Lower leg skin (tissue), 3 donors: Measurements from ENCODE around the gene ACOT12.

ENCODE experiments used
- POLR2A ChIP-seq, 2 donors: fragments of 450-650 bp; IDR thresholded peaks; one replicate each; pipeline ENCODE4 v1.6.1; 2016 to 2017; ENCODE audit warnings: antibody characterized with exemption in 2 of 2, mild to moderate bottlenecking in 1 of 2, moderate library complexity in 1 of 2
- TF ChIP-seq, protein P1 (sequence below), 3 donors: fragments of 450-650 bp; IDR thresholded peaks; one replicate each; pipeline ENCODE4 v1.5.1; 2016; ENCODE audit warnings: antibody characterized with exemption in 3 of 3, mild to moderate bottlenecking in 3 of 3, moderate library complexity in 2 of 3

DNA sequence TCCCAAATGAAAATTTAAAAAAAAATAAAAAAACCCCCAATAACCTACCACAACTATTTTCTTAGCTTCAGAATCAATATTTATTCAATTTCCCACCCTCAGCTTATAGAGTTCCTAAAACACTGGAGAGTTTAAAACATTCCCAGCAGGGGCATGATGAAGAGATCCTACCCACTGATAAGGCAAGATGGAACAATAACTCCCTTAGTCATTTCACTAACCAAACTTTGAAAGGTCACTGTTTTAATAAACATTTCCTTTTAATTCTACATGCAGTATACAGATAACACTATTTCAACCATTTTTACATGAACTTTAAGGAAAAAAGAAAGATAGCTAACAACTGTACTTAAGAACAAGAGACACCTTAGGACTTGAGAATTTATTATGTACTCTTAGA, 34.9 kb upstream of the ACOT12 start:
- TF ChIP-seq, protein P1, sequence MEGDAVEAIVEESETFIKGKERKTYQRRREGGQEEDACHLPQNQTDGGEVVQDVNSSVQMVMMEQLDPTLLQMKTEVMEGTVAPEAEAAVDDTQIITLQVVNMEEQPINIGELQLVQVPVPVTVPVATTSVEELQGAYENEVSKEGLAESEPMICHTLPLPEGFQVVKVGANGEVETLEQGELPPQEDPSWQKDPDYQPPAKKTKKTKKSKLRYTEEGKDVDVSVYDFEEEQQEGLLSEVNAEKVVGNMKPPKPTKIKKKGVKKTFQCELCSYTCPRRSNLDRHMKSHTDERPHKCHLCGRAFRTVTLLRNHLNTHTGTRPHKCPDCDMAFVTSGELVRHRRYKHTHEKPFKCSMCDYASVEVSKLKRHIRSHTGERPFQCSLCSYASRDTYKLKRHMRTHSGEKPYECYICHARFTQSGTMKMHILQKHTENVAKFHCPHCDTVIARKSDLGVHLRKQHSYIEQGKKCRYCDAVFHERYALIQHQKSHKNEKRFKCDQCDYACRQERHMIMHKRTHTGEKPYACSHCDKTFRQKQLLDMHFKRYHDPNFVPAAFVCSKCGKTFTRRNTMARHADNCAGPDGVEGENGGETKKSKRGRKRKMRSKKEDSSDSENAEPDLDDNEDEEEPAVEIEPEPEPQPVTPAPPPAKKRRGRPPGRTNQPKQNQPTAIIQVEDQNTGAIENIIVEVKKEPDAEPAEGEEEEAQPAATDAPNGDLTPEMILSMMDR (IDR thresholded peaks at IDR 0.05), result no peak
- no peak for TF ChIP-seq POLR2A (IDR thresholded peaks at IDR 0.05)
